H1 (cell line): ENCODE results near the gene KCTD20. TPM values are rescaled to one million over a fixed set of nuclear protein-coding genes. Genes with fewer than 3 reads are reported as not detected.

Source experiments
- CTCF ChIA-PET: fragments of 300-600 bp; sonication (Branson Sonifier 250); formaldehyde crosslinking; loops from one replicate; lab custom pipeline; 2021; ENCODE audit not compliant: partially characterized antibody; lab: Charles Lee
- POLR2A ChIA-PET: fragments of 300-600 bp; sonication (Branson Sonifier 250); formaldehyde crosslinking; loops from one replicate; lab custom pipeline; 2021; ENCODE audit warnings: inconsistent platforms; ENCODE audit not compliant: partially characterized antibody; lab: Charles Lee
- DNase-seq, 2 experiments: peaks; one replicate each; pipeline versions ENCODE4 v3.0.0 to v3.0.0-alpha.2; 2010 to 2022; ENCODE audit warnings: low spot score in 2 of 2, low read depth in 1 of 2, mixed read lengths in 1 of 2
- FAIRE-seq: peaks from 2 replicates; lab custom pipeline; 2011; peaks lifted over from hg19 to GRCh38; lab: Jason Lieb, UNC
- H2AFZ ChIP-seq: 2 replicates; pipeline ENCODE4 v1.8.1; 2012; ENCODE audit warnings: low read length, inconsistent platforms
- H2AK5ac ChIP-seq: 2 replicates; pipeline ENCODE4 v1.6.1; 2013; ENCODE audit warnings: low read depth, low read length
- H2BK120ac ChIP-seq: replicated peaks from 2 replicates; pipeline ENCODE3; 2013; ENCODE audit warnings: low read depth, low read length, inconsistent platforms
- H2BK12ac ChIP-seq: 2 replicates; pipeline ENCODE4 v1.6.1; 2013; ENCODE audit warnings: low read depth, low read length
- H2BK15ac ChIP-seq: 2 replicates; pipeline ENCODE4 v1.6.1; 2013; ENCODE audit warnings: low read length
- H2BK20ac ChIP-seq: 2 replicates; pipeline ENCODE4 v1.6.1; 2013; ENCODE audit warnings: low read length
- H2BK5ac ChIP-seq: 2 replicates; pipeline ENCODE4 v1.6.1; 2013; ENCODE audit warnings: low read depth, low read length
- H3K14ac ChIP-seq: 2 replicates; pipeline ENCODE4 v1.6.1; 2013; ENCODE audit warnings: inconsistent platforms; ENCODE audit not compliant: insufficient read length
- H3K18ac ChIP-seq: 2 replicates; pipeline ENCODE4 v1.6.1; 2013; ENCODE audit warnings: low read length; ENCODE audit errors: extremely low read depth
- H3K23ac ChIP-seq: 2 replicates; pipeline ENCODE4 v1.6.1; 2013; ENCODE audit warnings: inconsistent platforms; ENCODE audit not compliant: insufficient read length
- H3K23me2 ChIP-seq: 2 replicates; pipeline ENCODE4 v1.6.1; 2013; ENCODE audit warnings: low read depth, low read length
- H3K27ac ChIP-seq: 2 replicates; pipeline ENCODE4 v1.6.1; 2011; ENCODE audit warnings: low read depth, low read length, inconsistent platforms
- H3K27me3 ChIP-seq, 4 experiments: replicated peaks in 1 of 4; 1 replicate in 1 of 4; 2 replicates in 3 of 4; pipeline versions ENCODE4 v1.6.1 to v1.8.1; 2011 to 2013; ENCODE audit warnings: low read length in 3 of 4, mild to moderate bottlenecking in 3 of 4, inconsistent platforms in 2 of 4, mixed read lengths in 2 of 4, moderate library complexity in 1 of 4; ENCODE audit not compliant: control insufficient read depth in 3 of 4, insufficient read depth in 3 of 4; ENCODE audit errors: extremely low read depth in 1 of 4
- H3K36me3 ChIP-seq, 4 experiments: 2 replicates each; pipeline versions ENCODE4 v1.6.1 to v1.8.1; 2011 to 2013; ENCODE audit warnings: mild to moderate bottlenecking in 4 of 4, low read length in 3 of 4, moderate library complexity in 2 of 4, control low read depth in 1 of 4, inconsistent platforms in 1 of 4; ENCODE audit not compliant: insufficient read depth in 4 of 4, control insufficient read depth in 2 of 4
- H3K4ac ChIP-seq: replicated peaks from 2 replicates; pipeline ENCODE3; 2013; ENCODE audit warnings: low read length, low read depth, mixed read lengths, inconsistent platforms; ENCODE audit not compliant: insufficient read length
- H3K4me1 ChIP-seq, 4 experiments: replicated peaks in 1 of 4; 1 replicate in 1 of 4; 2 replicates in 3 of 4; pipeline versions ENCODE4 v1.6.1 to v1.8.1; 2011 to 2013; ENCODE audit warnings: low read length in 3 of 4, inconsistent platforms in 2 of 4, mixed read lengths in 1 of 4; ENCODE audit not compliant: insufficient read depth in 4 of 4, control insufficient read depth in 3 of 4
- H3K4me2 ChIP-seq, 2 experiments: 2 replicates each; pipeline versions ENCODE4 v1.6.1 to v1.8.1; 2011 to 2013; ENCODE audit warnings: low read depth in 2 of 2, low read length in 2 of 2, control low read depth in 1 of 2, inconsistent platforms in 1 of 2, mild to moderate bottlenecking in 1 of 2; ENCODE audit not compliant: insufficient read depth in 1 of 2
- H3K4me3 ChIP-seq, 4 experiments: fragments of 200-600, 300-600 bp in 1 of 4; sonication (generic), shearing (Covaris generic), sonication (Bioruptor Twin) in 1 of 4; 2 replicates each; pipeline versions ENCODE4 v1.5.1 to v1.8.1; 2011 to 2016; ENCODE audit warnings: low read length in 4 of 4, low read depth in 3 of 4, control low read depth in 2 of 4, inconsistent platforms in 2 of 4, mild to moderate bottlenecking in 2 of 4, mixed read lengths in 1 of 4, moderate library complexity in 1 of 4; ENCODE audit not compliant: insufficient read depth in 2 of 4; ENCODE audit errors: extremely low read depth in 1 of 4
- H3K56ac ChIP-seq: replicated peaks from 2 replicates; pipeline ENCODE3; 2013; ENCODE audit warnings: low read depth, mild to moderate bottlenecking, mixed read lengths, low read length, inconsistent platforms; ENCODE audit not compliant: insufficient read length
- H3K79me1 ChIP-seq: 2 replicates; pipeline ENCODE4 v1.6.1; 2013; ENCODE audit warnings: low read depth, low read length, control low read depth
- H3K79me2 ChIP-seq, 2 experiments: 2 replicates each; pipeline versions ENCODE4 v1.6.1 to v1.8.1; 2012 to 2013; ENCODE audit warnings: low read length in 2 of 2, mild to moderate bottlenecking in 2 of 2, inconsistent platforms in 1 of 2; ENCODE audit not compliant: insufficient read depth in 2 of 2, control insufficient read depth in 1 of 2
- H3K9ac ChIP-seq, 4 experiments: replicated peaks in 1 of 4; 1 replicate in 1 of 4; 2 replicates in 3 of 4; pipeline versions ENCODE4 v1.6.1 to v1.8.1; 2011 to 2013; ENCODE audit warnings: low read depth in 3 of 4, low read length in 3 of 4, control low read depth in 2 of 4, mild to moderate bottlenecking in 2 of 4, moderate library complexity in 2 of 4, inconsistent platforms in 1 of 4; ENCODE audit errors: extremely low read depth in 1 of 4
- H3K9me3 ChIP-seq, 2 experiments: 2 replicates each; pipeline versions ENCODE4 v1.6.1 to v1.8.1; 2012 to 2013; ENCODE audit warnings: mild to moderate bottlenecking in 2 of 2, moderate library complexity in 2 of 2, control low read depth in 1 of 2, inconsistent platforms in 1 of 2, low read depth in 1 of 2, low read length in 1 of 2, mixed read lengths in 1 of 2; ENCODE audit not compliant: insufficient read depth in 2 of 2
- H4K20me1 ChIP-seq, 2 experiments: replicated peaks in 1 of 2; 2 replicates each; pipeline versions ENCODE3 to v1.8.1; 2011 to 2013; ENCODE audit warnings: inconsistent platforms in 2 of 2, low read length in 2 of 2, mild to moderate bottlenecking in 1 of 2; ENCODE audit not compliant: insufficient read depth in 2 of 2, control insufficient read depth in 1 of 2
- H4K5ac ChIP-seq: 2 replicates; pipeline ENCODE4 v1.6.1; 2013; ENCODE audit warnings: low read length, low read depth, mixed read lengths, inconsistent platforms; ENCODE audit not compliant: insufficient read length
- H4K8ac ChIP-seq: 2 replicates; pipeline ENCODE4 v1.8.0; 2013; ENCODE audit warnings: mild to moderate bottlenecking, moderate library complexity, low read length, inconsistent platforms; ENCODE audit not compliant: insufficient read depth; ENCODE audit errors: extremely low read depth
- H4K91ac ChIP-seq: replicated peaks from 2 replicates; pipeline ENCODE3; 2013; ENCODE audit warnings: low read length, mixed read lengths, inconsistent platforms; ENCODE audit not compliant: insufficient read length
- JUN ChIP-seq: IDR thresholded peaks from 2 replicates; pipeline ENCODE4 v1.6.1; 2011; ENCODE audit warnings: low read depth, mild to moderate bottlenecking, improper control_type of control experiment, low read length
- KDM4A ChIP-seq: IDR thresholded peaks from one replicate; pipeline ENCODE4 v1.7.1; 2012; ENCODE audit warnings: low read depth, mild to moderate bottlenecking, moderate library complexity, low read length, inconsistent platforms; ENCODE audit not compliant: severe bottlenecking
- KDM5A ChIP-seq: fragments of 200-600 bp; IDR thresholded peaks from 2 replicates; pipeline ENCODE4 v1.7.1; 2012; ENCODE audit warnings: mild to moderate bottlenecking, low read length, inconsistent platforms, mixed read lengths
- PHF8 ChIP-seq: fragments of 200-600 bp; sonication (generic); conservative IDR thresholded peaks from 2 replicates; pipeline ENCODE4 v1.7.1; 2012; ENCODE audit warnings: low read depth, mild to moderate bottlenecking, inconsistent platforms, low read length, moderate library complexity
- SP4 ChIP-seq: IDR thresholded peaks from 2 replicates; pipeline ENCODE4 v1.6.1; 2012; ENCODE audit warnings: low read length, inconsistent platforms
- TBP ChIP-seq: IDR thresholded peaks from 2 replicates; pipeline ENCODE4 v1.6.1; 2011; ENCODE audit warnings: low read depth, low read length, improper control_type of control experiment
- TCF12 ChIP-seq: IDR thresholded peaks from 2 replicates; pipeline ENCODE4 v1.6.1; 2011; ENCODE audit warnings: low read depth, mild to moderate bottlenecking, low read length
- whole genome bisulfite sequencing, 2 experiments: shearing (Covaris generic) in 1 of 2; methylation state at CpG; one replicate each; pipeline versions ENCODE4 v1.1.6 to v1.1.7; 2013 to 2015; ENCODE audit warnings: low lambda C conversion rate in 2 of 2, mixed read lengths in 2 of 2, inconsistent platforms in 1 of 2, low coverage in 1 of 2, missing lambda C conversion rate in 1 of 2; ENCODE audit not compliant: insufficient replicate concordance in 2 of 2, insufficient coverage in 1 of 2, insufficient read length in 1 of 2; ENCODE audit errors: extremely low coverage in 1 of 2, missing lambda C conversion rate in 1 of 2; 5-methylcytosine and 5-hydroxymethylcytosine counted together
- polyA plus RNA-seq, 7 experiments: library from polyadenylated mRNA; depleted of rRNA in 3 of 7; stranded (reverse) in 5 of 7; unstranded in 2 of 7; fragments of >200 nt in 5 of 7; fragments of 200-250 nt in 2 of 7; gene quantifications; 1 replicate in 5 of 7; 2 replicates in 1 of 7; 4 replicates in 1 of 7; pipeline versions ENCODE4 v1.2.1 to v1.2.3, GENCODE V29; 2011 to 2013; ENCODE audit warnings: missing spikeins in 2 of 7, mixed read lengths in 2 of 7
- total RNA-seq: library from RNA; stranded (reverse); fragmentation: NEBNext Ultra II Directional; extraction: Animal tissue kit (Norgen Biotek cat#: 25700); gene quantifications from 2 replicates; pipeline ENCODE4 v1.2.1, GENCODE V29; 2021

The KCTD20 gene
- total and polyA plus RNA-seq, 2 of the 8 experiments (the other 6 are each of a cell fraction or from before 2014, with no cell fraction given), result 10.1 to 26.2 TPM

DNA sequence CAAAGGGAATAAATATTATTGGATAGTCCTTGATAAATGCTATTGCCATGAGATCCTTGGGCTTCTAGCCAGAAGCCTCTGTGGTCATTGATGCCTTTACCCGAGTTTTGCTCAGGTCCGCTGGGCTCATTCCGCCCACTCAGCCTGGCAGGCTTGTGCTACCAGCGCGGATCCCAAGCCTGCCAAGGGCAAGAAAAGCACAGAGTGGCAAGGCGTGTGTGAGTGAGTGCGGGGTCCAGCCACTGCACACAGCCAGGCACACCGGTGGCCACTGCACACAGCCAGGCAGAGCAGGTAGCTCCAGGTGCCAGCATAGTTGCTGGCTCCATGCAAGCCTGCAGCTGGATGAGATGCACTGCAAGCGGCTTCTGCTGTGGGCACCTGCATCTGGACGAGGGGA lies 65.7 kb downstream of the KCTD20 start:
- Histone ChIP-seq H2BK15ac (no peak overlapping the region), H3K56ac (no peak overlapping the region), H3K4me1 (no peaks in the 10 kb centered on the region), H4K5ac (no peak overlapping the region), H3K23ac (no peak overlapping the region), H3K4ac (no peak overlapping the region), H3K79me1 (no peaks in the 10 kb centered on the region), H3K4me2 (no peak overlapping the region), H3K27me3 (no peaks in the 10 kb centered on the region), H2BK20ac (no peak overlapping the region), H2AFZ (no peak overlapping the region), H2BK120ac (no peak overlapping the region), H4K20me1 (no peaks in the 10 kb centered on the region), H3K23me2 (no peaks in the 10 kb centered on the region), H3K36me3 (peaks cover 0 to 30% (median 12%) of the 10 kb centered on the region in 4 experiments; a peak in 6 of 8 replicates), H2AK5ac (no peak overlapping the region), H2BK5ac (no peak overlapping the region), H3K27ac (no peak overlapping the region), H3K9ac (no peak overlapping the region), H3K4me3 (no peak overlapping the region), H4K8ac (no peak overlapping the region), H4K91ac (no peak overlapping the region), H2BK12ac (no peak overlapping the region), H3K79me2 (no peaks in the 10 kb centered on the region), H3K9me3 (peaks cover 8 to 10% of the 10 kb centered on the region in 2 experiments; a peak in 3 of 4 replicates), H3K18ac (no peak overlapping the region), H3K14ac (no peak overlapping the region)
- WGBS, 2 experiments, result 96% methylated on average over 10 of the region's 10 CpGs; no CpG with 5 or more reads in 1 of the 2 experiments
- TF ChIP-seq TBP, result no peak
- no peak for TF ChIP-seq KDM5A
- no peak for TF ChIP-seq PHF8
- TF ChIP-seq SP4, result no peak
- no peak for TF ChIP-seq JUN
- TF ChIP-seq TCF12, result no peak
- no peak for TF ChIP-seq KDM4A
- no peak for DNase-seq
- CTCF ChIA-PET, result interaction anchor here (0.6 to 1.2 kb wide), 2 partner anchors 13 to 967 kb away, joined by 3 read pairs; no protein-coding TSS in a partner anchor
- FAIRE-seq, result no peak
- POLR2A ChIA-PET, result interaction anchor here (1.0 to 1.8 kb wide), 3 partner anchors 11 to 80 kb away, joined by 3 to 5 read pairs (median 3); no protein-coding TSS in a partner anchor
